Activated T-helper 9 cell treated with anti-CD3 and anti-CD28 coated beads, Interleukin-2, amount 50 U/mL, for 16 hours (primary cell): ENCODE results near the gene RTL9.
"Not testable (repeated sequence)": the region's sequence is repeated elsewhere in the genome, so short reads cannot be mapped to it uniquely, and the experiment has no call there.

Experiments used
- DNase-seq: peaks from one replicate; pipeline ENCODE4 v3.0.0-alpha.2; 2020; ENCODE audit warnings: low read depth

Gene RTL9

DNA sequence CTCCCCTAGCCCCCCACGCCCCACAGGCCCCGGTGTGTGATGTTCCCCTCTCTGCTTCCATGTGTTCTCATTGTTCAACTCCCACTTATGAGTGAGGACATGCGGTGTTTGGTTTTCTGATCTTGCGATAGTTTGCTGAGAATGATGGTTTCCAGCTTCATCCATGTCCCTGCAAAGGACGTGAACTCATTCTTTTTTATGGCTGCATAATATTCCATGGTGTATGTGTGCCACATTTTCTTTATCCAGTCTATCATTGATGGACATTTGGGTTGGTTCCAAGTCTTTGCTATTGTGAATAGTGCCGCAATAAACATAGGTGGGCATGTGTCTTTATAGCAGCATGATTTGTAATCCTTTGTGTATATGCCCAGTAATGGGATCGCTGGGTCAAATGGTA lies 47.6 kb downstream of the RTL9 start:
- not testable (repeated sequence) for DNase-seq

DNA sequence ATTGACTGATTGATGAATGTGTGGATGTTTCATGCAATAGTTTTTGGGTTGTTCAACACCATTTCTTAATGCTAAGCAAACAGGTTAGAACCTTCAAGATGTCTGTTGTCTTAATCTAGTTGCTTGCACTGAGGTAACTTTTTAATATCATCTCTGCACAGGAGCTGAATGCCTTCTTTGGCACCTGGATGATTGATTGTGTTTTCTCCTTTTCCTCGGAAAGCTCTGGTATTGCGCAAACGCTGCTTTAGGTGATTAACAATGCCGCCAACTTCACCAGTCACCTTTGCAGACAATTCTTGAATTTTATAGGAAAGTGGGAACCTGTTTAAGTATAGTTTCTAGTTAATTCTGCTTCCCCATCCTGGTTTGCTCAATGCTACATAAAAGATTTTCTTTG lies 48.2 kb downstream of the RTL9 start:
- no peak for DNase-seq

DNA sequence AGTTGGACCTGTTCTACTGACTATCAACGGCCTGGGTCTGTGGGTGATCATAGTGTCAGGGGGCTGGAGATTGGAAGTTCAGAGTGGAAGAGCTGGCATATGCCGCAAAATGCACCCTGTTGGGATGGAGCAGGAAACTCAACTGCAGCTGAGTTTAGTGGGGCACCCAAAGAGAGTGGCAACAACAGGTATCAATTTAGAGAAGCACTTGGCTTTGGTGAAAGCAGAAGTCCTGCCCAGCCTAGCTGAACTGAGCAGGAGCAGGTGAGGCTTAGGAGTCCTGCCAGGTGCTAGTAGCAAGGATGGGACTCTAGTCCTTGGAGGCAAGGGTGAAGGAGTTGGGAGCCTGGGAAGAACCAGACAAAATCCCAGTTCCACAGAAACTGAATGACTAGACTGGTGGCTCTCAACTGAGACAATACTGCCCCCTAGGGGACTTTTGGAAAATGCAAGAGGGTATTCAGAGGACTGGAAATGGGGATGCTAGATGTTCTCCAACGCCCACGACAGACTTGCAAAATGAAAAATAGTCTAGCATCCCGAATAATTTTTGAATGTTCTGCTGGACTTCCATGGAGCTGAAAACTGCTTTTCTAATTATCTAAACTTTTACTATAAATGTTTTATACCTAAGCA lies 49.4 kb downstream of the RTL9 start:
- DNase-seq, result no peak
